A549 (cell line): ENCODE data around the gene PIK3R6. TPM values are rescaled to one million over a fixed set of nuclear protein-coding genes. Genes with fewer than 3 reads are reported as not detected.

Source experiments
- ATAC-seq, 2 experiments: fragments of 200-7000 bp in 1 of 2; fragments of >200 bp in 1 of 2; cut with Nextera tagmentation in 1 of 2; cut with Tn5 transposase in 1 of 2; 3 replicates each; pipeline versions ENCODE4 v1.8.0 to v1.9.1; 2018 to 2020; ENCODE audit warnings: mild to moderate bottlenecking in 1 of 2, moderate library complexity in 1 of 2
- CTCF ChIA-PET: fragments of 300-600 bp; sonication (Branson Sonifier 250); formaldehyde crosslinking; extraction: SDS; loops from one replicate; lab custom pipeline; 2021; ENCODE audit warnings: antibody characterized with exemption, inconsistent platforms; lab: Yijun Ruan, JAX
- POLR2A ChIA-PET: fragments of 350-600 bp; formaldehyde crosslinking; extraction: SDS; loops from one replicate; lab custom pipeline; 2021; ENCODE audit warnings: antibody characterized with exemption, inconsistent platforms; lab: Yijun Ruan, JAX
- DNase-seq, 2 experiments: peaks; one replicate each; pipeline versions ENCODE4 v3.0.0 to v3.0.0-alpha.2; 2011 to 2016; ENCODE audit warnings: low read depth in 1 of 2, low spot score in 1 of 2
- FAIRE-seq: peaks from 2 replicates; lab custom pipeline; 2011; peaks lifted over from hg19 to GRCh38; lab: Jason Lieb, UNC
- H3K27ac ChIP-seq, 2 experiments: fragments of >200 bp; sonication (Bioruptor Twin); formaldehyde crosslinking; 3 replicates each; pipeline ENCODE4 v1.5.1; 2016 to 2017
- H3K4me1 ChIP-seq: fragments of >200 bp; sonication (Bioruptor Twin); formaldehyde crosslinking; 3 replicates; pipeline ENCODE4 v1.6.1; 2016
- H3K4me2 ChIP-seq: fragments of >200 bp; sonication (Bioruptor Twin); formaldehyde crosslinking; 3 replicates; pipeline ENCODE4 v1.6.1; 2016
- H3K4me3 ChIP-seq: fragments of >200 bp; sonication (Bioruptor Twin); formaldehyde crosslinking; 3 replicates; pipeline ENCODE4 v1.5.1; 2016
- H3K9me3 ChIP-seq: fragments of >200 bp; sonication (Bioruptor Twin); formaldehyde crosslinking; 3 replicates; pipeline ENCODE4 v1.6.1; 2016
- ATOH8 ChIP-seq: fragments of 250-450 bp; sonication (Bioruptor Pico); IDR thresholded peaks from 2 replicates; pipeline ENCODE4 v1.5.0; 2020; ENCODE audit warnings: low read depth, mild to moderate bottlenecking, moderate library complexity
- BHLHE40 ChIP-seq: IDR thresholded peaks from 2 replicates; pipeline ENCODE4 v1.6.1; 2012; ENCODE audit warnings: low read depth, low read length, inconsistent platforms
- CEBPB ChIP-seq, 2 experiments: fragments of >200 bp in 1 of 2; sonication (Bioruptor Twin) in 1 of 2; formaldehyde crosslinking in 1 of 2; IDR thresholded peaks; 2 replicates each; pipeline ENCODE4 v1.6.1; 2012 to 2016
- CTCF ChIP-seq: fragments of >200 bp; sonication (Bioruptor Twin); formaldehyde crosslinking; IDR thresholded peaks from 3 replicates; pipeline ENCODE4 v1.5.1; 2016
- E2F6 ChIP-seq: IDR thresholded peaks from 2 replicates; pipeline ENCODE4 v1.6.1; 2012; ENCODE audit warnings: low read depth, borderline replicate concordance
- EHF ChIP-seq: fragments of 250-450 bp; sonication (Bioruptor Pico); IDR thresholded peaks from 2 replicates; pipeline ENCODE4 v1.5.0; 2020; ENCODE audit warnings: mild to moderate bottlenecking
- ELK1 ChIP-seq: fragments of 150-350 bp; IDR thresholded peaks from 2 replicates; pipeline ENCODE4 v1.6.1; 2014; ENCODE audit warnings: low read depth, mild to moderate bottlenecking, low read length
- ESRRA ChIP-seq: fragments of 150-350 bp; IDR thresholded peaks from 2 replicates; pipeline ENCODE4 v1.6.1; 2014; ENCODE audit warnings: mild to moderate bottlenecking, low read length, borderline replicate concordance
- FOSB ChIP-seq: fragments of 250-450 bp; sonication (Bioruptor Pico); IDR thresholded peaks from 2 replicates; pipeline ENCODE4 v1.5.0; 2020; ENCODE audit warnings: mild to moderate bottlenecking, moderate library complexity
- FOXS1 ChIP-seq: fragments of 250-450 bp; sonication (Bioruptor Pico); IDR thresholded peaks from 2 replicates; pipeline ENCODE4 v1.5.0; 2020; ENCODE audit warnings: mild to moderate bottlenecking, moderate library complexity
- HDAC2 ChIP-seq: fragments of 200-600 bp; sonication (generic); IDR thresholded peaks from 2 replicates; pipeline ENCODE4 v1.6.1; 2016
- HOXB5 ChIP-seq: fragments of 250-450 bp; sonication (Bioruptor Pico); IDR thresholded peaks from 2 replicates; pipeline ENCODE4 v1.5.0; 2020; ENCODE audit warnings: mild to moderate bottlenecking, moderate library complexity
- MAFK ChIP-seq: fragments of 450-650 bp; IDR thresholded peaks from 2 replicates; pipeline ENCODE4 v1.6.1; 2014; ENCODE audit not compliant: partially characterized antibody
- MAX ChIP-seq: IDR thresholded peaks from 2 replicates; pipeline ENCODE4 v1.6.1; 2012
- MAZ ChIP-seq: fragments of 150-350 bp; IDR thresholded peaks from 2 replicates; pipeline ENCODE4 v1.6.1; 2014; ENCODE audit warnings: antibody characterized with exemption, low read depth, low read length, borderline replicate concordance
- MYC ChIP-seq: IDR thresholded peaks from 2 replicates; pipeline ENCODE4 v1.6.1; 2012; ENCODE audit warnings: mild to moderate bottlenecking, inconsistent platforms, low read length, improper control_type of control experiment, borderline replicate concordance
- REST ChIP-seq: fragments of 200-600 bp; sonication (generic); IDR thresholded peaks from 2 replicates; pipeline ENCODE4 v1.6.1; 2016; ENCODE audit warnings: antibody characterized with exemption, mild to moderate bottlenecking, moderate library complexity
- SREBF2 ChIP-seq: fragments of 450-650 bp; IDR thresholded peaks from 2 replicates; pipeline ENCODE4 v1.6.1; 2014; ENCODE audit warnings: mild to moderate bottlenecking, moderate library complexity
- TFCP2L1 ChIP-seq: fragments of 250-450 bp; sonication (Bioruptor Pico); IDR thresholded peaks from 2 replicates; pipeline ENCODE4 v1.5.0; 2021; ENCODE audit warnings: mild to moderate bottlenecking
- TP53 ChIP-seq: fragments of 250-450 bp; sonication (Bioruptor Pico); IDR thresholded peaks from 2 replicates; pipeline ENCODE4 v1.5.0; 2021; ENCODE audit warnings: mild to moderate bottlenecking, moderate library complexity
- WGBS: methylation state at CpG from one replicate; pipeline ENCODE4 v1.1.6; 2017; ENCODE audit errors: missing lambda C conversion rate; 5-methylcytosine and 5-hydroxymethylcytosine counted together
- polyA plus RNA-seq, 4 experiments: library from polyadenylated mRNA; depleted of rRNA in 3 of 4; stranded (reverse); fragments of >200 nt; fragmentation: RNase III in 1 of 4; extraction: RNeasy Plus Mini Kit Qiagen cat#74134 plus additional on column Dnase treatment in 1 of 4; gene quantifications; 2 replicates in 3 of 4; 3 replicates in 1 of 4; pipeline ENCODE4 v1.2.3, GENCODE V29; 2011 to 2017

Gene PIK3R6
- polyA plus RNA-seq, 2 of the 4 experiments (the other 2 are of a cell fraction), result not detected

GRCh38 chr17:8870406-8871040 lies 3.0 kb upstream of the PIK3R6 start (continued):
- TF ChIP-seq ATOH8 (CRISPR knock-in tag) (no peak), TP53 (CRISPR knock-in tag) (no peak), TFCP2L1 (CRISPR knock-in tag) (no peak), ESRRA (no peak), MYC (no peak), CTCF (no peak), HOXB5 (no peak), CEBPB (IDR thresholded peaks at IDR 0.05) (no peak)

GRCh38 chr17:8869114-8869815 lies 1.8 kb upstream of the PIK3R6 start:
- POLR2A ChIA-PET, result interaction anchor here (0.6 kb wide), 1 partner anchor 661 kb away, joined by 4 read pairs; no protein-coding TSS in a partner anchor
- Histone ChIP-seq H3K4me2 (no peak overlapping the region), H3K9me3 (no peaks in the 10 kb centered on the region), H3K4me1 (peaks cover 7% of the 10 kb centered on the region), H3K4me3 (no peak overlapping the region), H3K27ac (no peak overlapping the region)
- CTCF ChIA-PET, result interaction anchor here (0.6 to 2.3 kb wide), 4 partner anchors 11 to 1749 kb away, joined by 3 to 10 read pairs (median 6); no protein-coding TSS in a partner anchor
- FAIRE-seq (no peak), DNase-seq (no peak), ATAC-seq (peak in 1 of 2 experiments; percentile 24; a peak in 2 of 6 replicates)
- WGBS, result 58% methylated on average over 11 of the region's 11 CpGs
- TF ChIP-seq MAFK, result peak; percentile 24
- no peak for TF ChIP-seq FOXS1
- TF ChIP-seq MAZ, result no peak

GRCh38 chr17:8868529-8868951 lies 1.1 kb upstream of the PIK3R6 start:
- CTCF ChIA-PET, result interaction anchor here (0.6 to 2.3 kb wide), 3 partner anchors 10 to 1749 kb away, joined by 3 to 10 read pairs (median 3); no protein-coding TSS in a partner anchor
- TF ChIP-seq ELK1, result no peak
- no peak for TF ChIP-seq FOXS1
- TF ChIP-seq, all 56 proteins: peak for 0
- no peak overlapping the region for H3K27ac ChIP-seq
- FAIRE-seq (no peak), DNase-seq (no peak), ATAC-seq (no peak)
- H3K4me2 ChIP-seq, result no peak overlapping the region
- POLR2A ChIA-PET, result no interaction called here
- no peak overlapping the region for H3K4me3 ChIP-seq
- no peaks in the 10 kb centered on the region for H3K9me3 ChIP-seq
- 65% methylated on average over 4 of the region's 4 CpGs for WGBS
- peaks cover 7% of the 10 kb centered on the region for H3K4me1 ChIP-seq

GRCh38 chr17:8868092-8868491 lies 618 bp upstream of the PIK3R6 start:
- WGBS, result 81% methylated on average over 1 of the region's 1 CpG
- no peak for FAIRE-seq
- POLR2A ChIA-PET, result no interaction called here
- H3K4me2 ChIP-seq, result no peak overlapping the region
- H3K9me3 ChIP-seq, result no peaks in the 10 kb centered on the region
- no peak overlapping the region for H3K4me3 ChIP-seq
- DNase-seq, result no peak
- CTCF ChIA-PET, result interaction anchor here (1.1 kb wide), 1 partner anchor 22 kb away, joined by 3 read pairs; no protein-coding TSS in a partner anchor
- ATAC-seq, result no peak
- H3K27ac ChIP-seq, result no peak overlapping the region
- H3K4me1 ChIP-seq, result peaks cover 7% of the 10 kb centered on the region
- no peak for TF ChIP-seq E2F6
- no peak for TF ChIP-seq SREBF2
- TF ChIP-seq MAX, result no peak
- TF ChIP-seq FOXS1, result no peak
- no peak for TF ChIP-seq FOSB
- no peak for TF ChIP-seq ATOH8 (CRISPR knock-in tag)
- no peak for TF ChIP-seq EHF (CRISPR knock-in tag)
- no peak for TF ChIP-seq REST
- no peak for TF ChIP-seq BHLHE40
- no peak for TF ChIP-seq HDAC2
